Upper lobe of right lung (tissue), 1 donor: ENCODE data around the gene PSMG2. TPM values are rescaled to one million over a fixed set of nuclear protein-coding genes. Genes with fewer than 3 reads are reported as not detected.
A peak's percentile ranks its signal among the peaks of the same experiment; 100 is the strongest.

Experiments
- ATAC-seq: fragments of 200-7000 bp; cut with Tn5 transposase; one replicate; pipeline ENCODE4 v1.9.1; 2020; ENCODE audit warnings: mild to moderate bottlenecking, moderate library complexity
- DNase-seq: peaks from one replicate; pipeline ENCODE4 v3.0.0-alpha.2; 2020
- H3K27ac ChIP-seq: fragments of 200-600 bp; one replicate; pipeline ENCODE4 v1.8.0; 2022
- H3K27me3 ChIP-seq: fragments of 200-600 bp; one replicate; pipeline ENCODE4 v1.8.0; 2022; ENCODE audit warnings: mild to moderate bottlenecking
- H3K36me3 ChIP-seq: fragments of 200-600 bp; one replicate; pipeline ENCODE4 v1.8.0; 2022
- H3K4me1 ChIP-seq: fragments of 200-600 bp; one replicate; pipeline ENCODE4 v1.8.0; 2022
- H3K4me3 ChIP-seq: fragments of 200-600 bp; one replicate; pipeline ENCODE4 v1.8.0; 2022; ENCODE audit warnings: mild to moderate bottlenecking
- H3K9me3 ChIP-seq: fragments of 200-600 bp; one replicate; pipeline ENCODE4 v1.8.0; 2022
- intact Hi-C: fragments of 100-400 bp; cut with DNase I; formaldehyde crosslinking; loops from one replicate; pipeline ENCODE4 v1.11.0; 2022
- total RNA-seq: library from RNA; stranded (reverse); fragmentation: NEBNext Ultra II Directional; extraction: Animal tissue kit (Norgen Biotek cat#: 25700); gene quantifications from one replicate; pipeline ENCODE4 v1.2.1, GENCODE V29; 2021
- TF ChIP-seq, protein P1 (sequence below): fragments of 200-600 bp; IDR thresholded peaks from one replicate; pipeline ENCODE4 v1.8.0; 2022; ENCODE audit warnings: antibody characterized with exemption
- donor health status: DM: no; HTN: yes; CAD: no; lungs with severe emphysema.

Gene PSMG2
- total RNA-seq, 1 donor from 2014 or later: 60.5 TPM

DNA sequence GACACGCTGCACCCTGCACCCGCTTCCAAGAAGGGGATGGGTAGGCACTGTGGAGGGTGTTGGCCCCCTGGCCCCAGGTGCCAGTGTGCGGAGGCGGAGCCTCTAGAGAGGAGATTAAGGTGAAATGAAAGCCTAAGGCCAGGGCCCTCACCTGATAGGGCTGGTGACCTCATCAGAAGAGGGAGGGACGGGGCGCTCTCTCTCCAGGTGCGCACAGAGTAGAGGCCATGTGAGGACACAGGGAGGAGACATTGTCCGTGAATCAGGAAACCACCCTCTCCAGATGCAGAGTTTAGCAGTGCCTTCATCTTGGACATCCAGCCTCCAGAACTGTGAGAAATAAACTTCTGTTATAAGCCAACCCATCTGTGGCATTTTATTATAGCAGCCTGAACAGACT is 62.3 kb downstream of the PSMG2 start:
- TF ChIP-seq, protein P1, sequence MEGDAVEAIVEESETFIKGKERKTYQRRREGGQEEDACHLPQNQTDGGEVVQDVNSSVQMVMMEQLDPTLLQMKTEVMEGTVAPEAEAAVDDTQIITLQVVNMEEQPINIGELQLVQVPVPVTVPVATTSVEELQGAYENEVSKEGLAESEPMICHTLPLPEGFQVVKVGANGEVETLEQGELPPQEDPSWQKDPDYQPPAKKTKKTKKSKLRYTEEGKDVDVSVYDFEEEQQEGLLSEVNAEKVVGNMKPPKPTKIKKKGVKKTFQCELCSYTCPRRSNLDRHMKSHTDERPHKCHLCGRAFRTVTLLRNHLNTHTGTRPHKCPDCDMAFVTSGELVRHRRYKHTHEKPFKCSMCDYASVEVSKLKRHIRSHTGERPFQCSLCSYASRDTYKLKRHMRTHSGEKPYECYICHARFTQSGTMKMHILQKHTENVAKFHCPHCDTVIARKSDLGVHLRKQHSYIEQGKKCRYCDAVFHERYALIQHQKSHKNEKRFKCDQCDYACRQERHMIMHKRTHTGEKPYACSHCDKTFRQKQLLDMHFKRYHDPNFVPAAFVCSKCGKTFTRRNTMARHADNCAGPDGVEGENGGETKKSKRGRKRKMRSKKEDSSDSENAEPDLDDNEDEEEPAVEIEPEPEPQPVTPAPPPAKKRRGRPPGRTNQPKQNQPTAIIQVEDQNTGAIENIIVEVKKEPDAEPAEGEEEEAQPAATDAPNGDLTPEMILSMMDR: no peak
- H3K27ac ChIP-seq: no peak overlapping the region
- DNase-seq (no peak), ATAC-seq (peak; percentile 64)
- no peaks in the 10 kb centered on the region for H3K36me3 ChIP-seq
- H3K9me3 ChIP-seq: no peaks in the 10 kb centered on the region
- H3K27me3 ChIP-seq: no peaks in the 10 kb centered on the region
- no peaks in the 10 kb centered on the region for H3K4me1 ChIP-seq
- H3K4me3 ChIP-seq: no peak overlapping the region
- intact Hi-C loops: no loop called here

DNA sequence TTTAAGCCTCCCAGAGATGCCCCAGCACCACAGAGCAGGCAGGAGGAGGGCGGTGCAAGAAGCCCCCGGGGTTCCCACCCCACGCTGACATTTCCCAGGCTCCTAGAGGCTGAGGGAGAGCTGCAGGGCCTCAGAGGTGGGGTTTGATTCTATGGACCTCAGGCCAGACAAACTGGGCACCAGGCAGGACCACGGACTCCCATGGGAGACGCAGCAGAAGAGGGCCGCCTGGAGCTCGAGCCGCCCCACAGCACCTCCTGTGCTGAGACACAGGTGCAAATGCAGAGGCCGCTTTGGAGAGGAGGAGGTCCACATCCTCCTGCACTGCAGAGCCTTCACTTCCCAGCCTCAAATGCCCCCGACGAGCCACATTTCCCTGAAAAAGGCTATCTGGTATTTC is 62.7 kb downstream of the PSMG2 start:
- H3K36me3 ChIP-seq: no peaks in the 10 kb centered on the region
- no peaks in the 10 kb centered on the region for H3K27me3 ChIP-seq
- DNase-seq (no peak), ATAC-seq (no peak)
- intact Hi-C loops: no loop called here
- H3K4me1 ChIP-seq: no peaks in the 10 kb centered on the region
- H3K9me3 ChIP-seq: no peaks in the 10 kb centered on the region
- no peak overlapping the region for H3K4me3 ChIP-seq
- no peak overlapping the region for H3K27ac ChIP-seq
- TF ChIP-seq, protein P1: no peak

DNA sequence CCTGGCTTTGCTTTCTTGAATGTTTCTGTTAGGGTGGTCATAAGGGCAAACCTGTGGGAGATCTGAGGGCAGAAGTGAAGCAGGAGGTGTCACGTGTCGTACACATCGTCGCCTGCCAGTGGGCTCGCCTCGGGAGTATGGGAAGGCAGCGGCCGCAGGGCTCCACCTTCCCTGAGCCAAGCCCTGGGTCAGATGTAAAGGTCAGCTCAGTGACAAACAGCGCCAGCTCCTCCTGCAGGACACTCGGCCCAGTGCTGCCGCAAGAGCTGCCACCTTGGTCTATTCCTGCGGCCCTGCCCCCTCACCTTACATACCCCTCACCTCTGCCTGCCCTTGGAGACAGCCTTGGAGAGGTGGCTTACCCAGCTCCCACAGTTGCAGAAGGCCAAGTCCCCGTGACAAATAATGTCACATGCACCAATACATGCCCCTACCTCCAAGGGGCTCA is 64.2 kb downstream of the PSMG2 start:
- Histone ChIP-seq H3K27ac (no peak overlapping the region), H3K27me3 (no peaks in the 10 kb centered on the region), H3K4me1 (no peaks in the 10 kb centered on the region), H3K36me3 (no peaks in the 10 kb centered on the region), H3K4me3 (no peak overlapping the region), H3K9me3 (no peaks in the 10 kb centered on the region)
- intact Hi-C loops: no loop called here
- TF ChIP-seq, protein P1: no peak
- DNase-seq (no peak), ATAC-seq (no peak)

DNA sequence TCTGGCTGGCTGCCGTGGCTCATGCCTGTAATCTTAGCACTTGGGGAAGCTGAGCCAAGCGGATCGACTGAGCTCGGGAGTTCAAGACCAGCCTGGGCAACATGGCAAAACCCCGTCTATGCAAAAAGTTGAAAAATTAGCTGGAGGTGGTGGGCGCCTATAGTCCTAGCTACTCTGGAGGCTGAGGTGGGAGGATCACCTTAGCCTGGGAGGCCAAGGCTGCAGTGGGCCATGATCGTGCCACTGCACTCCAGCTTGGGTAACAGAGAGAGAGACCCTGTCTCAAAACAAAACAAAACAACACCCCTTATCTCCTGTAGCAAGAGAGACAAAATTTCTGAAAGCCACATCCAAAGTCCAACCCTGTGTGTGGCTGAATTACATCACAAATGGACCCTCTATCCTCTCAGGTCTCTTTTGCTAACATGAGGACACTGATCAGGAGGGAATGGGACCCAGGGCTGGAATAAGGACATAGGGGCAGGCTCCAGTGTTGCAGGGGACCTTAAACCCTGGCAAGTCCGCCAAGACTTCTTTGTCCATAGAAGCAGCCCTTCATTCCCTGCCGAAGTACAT is 64.8 kb downstream of the PSMG2 start:
- Histone ChIP-seq H3K4me3 (no peak overlapping the region), H3K4me1 (no peaks in the 10 kb centered on the region), H3K27me3 (no peaks in the 10 kb centered on the region), H3K27ac (no peak overlapping the region), H3K36me3 (no peaks in the 10 kb centered on the region), H3K9me3 (no peaks in the 10 kb centered on the region)
- TF ChIP-seq, protein P1: no peak
- intact Hi-C loops: no loop called here
- DNase-seq: no peak
- no peak for ATAC-seq

DNA sequence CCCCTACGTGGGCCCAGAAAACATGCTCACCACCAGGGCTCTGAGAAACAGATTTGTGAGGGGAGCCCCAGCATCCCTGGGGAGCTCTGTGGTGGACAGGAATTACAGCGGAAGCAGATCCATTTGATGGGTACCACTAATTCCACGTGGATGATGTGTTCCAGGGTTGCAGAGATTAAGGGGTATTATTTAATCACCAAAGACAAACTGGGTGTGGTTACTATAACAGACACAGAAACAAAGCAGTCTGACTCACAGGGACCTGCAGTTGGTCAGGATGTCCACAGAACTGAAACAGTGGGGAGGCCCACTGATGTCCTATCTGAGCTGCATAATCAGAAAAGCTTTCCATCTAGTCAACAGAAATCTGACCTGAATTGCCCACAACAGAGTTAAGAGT is 65.8 kb downstream of the PSMG2 start:
- intact Hi-C loops: no loop called here
- Histone ChIP-seq H3K36me3 (no peaks in the 10 kb centered on the region), H3K9me3 (no peaks in the 10 kb centered on the region), H3K4me3 (no peak overlapping the region), H3K27me3 (no peaks in the 10 kb centered on the region), H3K27ac (no peak overlapping the region), H3K4me1 (no peaks in the 10 kb centered on the region)
- ATAC-seq (no peak), DNase-seq (no peak)
- TF ChIP-seq, protein P1: no peak

DNA sequence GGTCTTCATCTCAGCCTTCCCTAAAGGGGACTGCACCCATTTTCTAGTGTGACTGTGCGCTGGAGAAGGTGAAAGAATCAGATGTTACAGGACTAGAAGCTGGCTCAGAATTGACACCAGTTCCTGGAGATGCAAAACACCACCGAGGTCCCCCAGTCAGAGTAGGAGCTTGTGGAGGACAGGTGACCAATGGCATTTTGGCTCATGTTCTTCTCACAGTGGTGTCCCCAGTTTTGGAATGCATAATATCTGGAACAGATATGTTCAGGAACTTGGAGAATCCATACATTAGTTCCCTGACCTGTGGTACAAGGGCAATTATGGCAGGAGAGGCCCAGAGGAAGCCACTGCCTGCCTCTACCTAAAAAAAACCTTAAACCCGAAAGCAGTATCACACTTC is 66.3 kb downstream of the PSMG2 start:
- ATAC-seq (no peak), DNase-seq (no peak)
- H3K4me1 ChIP-seq: no peaks in the 10 kb centered on the region
- H3K9me3 ChIP-seq: no peaks in the 10 kb centered on the region
- H3K27ac ChIP-seq: no peak overlapping the region
- H3K4me3 ChIP-seq: no peak overlapping the region
- no peaks in the 10 kb centered on the region for H3K36me3 ChIP-seq
- TF ChIP-seq, protein P1: no peak
- H3K27me3 ChIP-seq: no peaks in the 10 kb centered on the region
- intact Hi-C loops: no loop called here
